ENCODE data around the gene ENTPD6. TPM values are rescaled to one million over a fixed set of nuclear protein-coding genes. Genes with fewer than 3 reads are reported as not detected.
A peak's percentile ranks its signal among the peaks of the same experiment; 100 is the strongest.
"Not testable (repeated sequence)": the region's sequence is repeated elsewhere in the genome, so short reads cannot be mapped to it uniquely, and the experiment has no call there.

Gene ENTPD6
- total RNA-seq, 1 donor from 2014 or later: 43.7 TPM

DNA sequence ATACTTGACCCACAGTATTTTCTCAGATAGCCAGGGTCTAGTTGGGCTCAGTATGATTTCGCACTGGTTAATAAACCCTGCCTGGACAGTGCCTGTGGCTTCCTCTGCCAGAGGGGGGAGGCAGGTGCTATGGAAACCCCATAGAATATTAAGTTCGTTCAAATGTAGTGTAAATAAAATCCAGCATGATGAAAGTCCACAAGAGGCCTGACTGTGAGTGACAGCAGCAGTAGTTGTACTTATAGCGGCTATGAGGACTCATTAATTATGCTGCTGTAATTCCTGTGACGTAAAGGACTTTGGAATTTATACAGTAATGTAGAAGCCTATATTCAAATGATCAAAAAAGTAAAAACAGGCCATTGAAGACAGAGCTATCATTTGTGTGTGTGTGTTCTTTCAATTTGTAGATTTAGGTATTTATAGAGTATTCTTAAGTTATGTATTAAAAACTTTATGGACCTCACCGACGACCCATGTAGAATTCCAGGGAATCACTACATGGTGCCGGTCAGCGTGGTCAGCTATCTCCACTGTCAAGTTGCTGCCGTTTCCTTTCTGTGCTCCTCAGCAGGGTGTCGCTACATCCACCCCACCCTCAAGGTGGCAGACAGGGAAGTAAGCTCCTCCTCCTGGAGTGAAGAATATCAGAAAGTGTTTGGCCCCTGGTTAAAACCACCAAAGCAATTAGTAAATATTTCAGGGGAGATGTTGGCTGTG is 62.4 kb downstream of the ENTPD6 start:
- DNase-seq: no peak

DNA sequence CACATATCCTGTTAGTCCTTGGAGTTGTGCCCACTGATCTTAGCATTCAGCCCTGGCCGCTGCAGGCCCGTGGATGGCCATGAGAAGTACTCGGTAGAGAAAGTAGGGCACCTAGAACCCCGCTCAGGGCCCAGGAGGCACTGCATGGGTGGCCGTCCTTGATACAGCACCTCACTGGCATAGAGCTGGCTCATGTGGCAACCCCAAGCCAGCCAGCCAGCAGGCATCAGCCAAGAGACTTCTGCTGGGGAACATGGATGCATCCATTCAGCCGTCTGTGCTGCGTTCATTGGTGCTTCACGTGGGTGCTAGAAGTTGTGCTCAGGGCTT is 62.9 kb downstream of the ENTPD6 start:
- no peak for DNase-seq

DNA sequence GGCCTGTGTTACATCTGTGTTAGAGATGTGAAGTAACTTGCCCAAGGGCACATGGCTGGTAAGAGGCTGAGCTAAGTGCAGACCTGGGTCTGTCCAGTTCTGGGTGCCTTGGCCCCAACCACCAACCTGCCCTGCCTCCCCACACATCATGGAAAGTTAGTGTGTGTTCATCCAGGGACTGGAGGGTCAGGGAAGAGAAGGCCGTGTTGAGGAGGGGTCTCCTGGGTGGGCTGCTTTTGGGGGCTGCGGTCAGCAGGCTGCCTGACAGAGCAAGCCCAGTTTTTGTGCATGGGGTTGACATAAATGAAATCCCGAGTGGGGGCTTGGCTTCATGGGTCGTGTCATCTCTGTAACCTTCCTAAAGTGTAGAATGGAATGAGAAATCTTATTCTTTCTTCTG is 63.3 kb downstream of the ENTPD6 start:
- no peak for DNase-seq

DNA sequence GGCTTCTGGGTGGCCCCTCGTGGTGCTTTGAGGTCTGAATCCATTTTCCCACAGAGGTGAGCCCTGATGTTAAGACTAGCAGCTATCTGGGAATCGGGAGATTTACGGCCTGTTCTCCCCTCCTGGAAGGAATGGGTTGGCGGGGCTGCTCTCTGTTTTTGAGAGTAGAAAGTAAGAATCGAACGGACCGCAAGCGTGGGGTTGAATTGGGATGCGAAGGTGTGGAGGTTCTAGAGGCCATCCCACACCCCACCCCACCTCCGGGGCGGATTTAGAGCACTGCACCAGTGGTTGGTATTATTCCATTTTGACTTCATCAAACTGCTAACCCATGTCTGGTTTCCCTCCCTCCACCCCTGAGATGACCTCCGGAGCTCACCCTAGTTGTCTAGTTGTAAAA is 63.8 kb downstream of the ENTPD6 start:
- no peak for DNase-seq

DNA sequence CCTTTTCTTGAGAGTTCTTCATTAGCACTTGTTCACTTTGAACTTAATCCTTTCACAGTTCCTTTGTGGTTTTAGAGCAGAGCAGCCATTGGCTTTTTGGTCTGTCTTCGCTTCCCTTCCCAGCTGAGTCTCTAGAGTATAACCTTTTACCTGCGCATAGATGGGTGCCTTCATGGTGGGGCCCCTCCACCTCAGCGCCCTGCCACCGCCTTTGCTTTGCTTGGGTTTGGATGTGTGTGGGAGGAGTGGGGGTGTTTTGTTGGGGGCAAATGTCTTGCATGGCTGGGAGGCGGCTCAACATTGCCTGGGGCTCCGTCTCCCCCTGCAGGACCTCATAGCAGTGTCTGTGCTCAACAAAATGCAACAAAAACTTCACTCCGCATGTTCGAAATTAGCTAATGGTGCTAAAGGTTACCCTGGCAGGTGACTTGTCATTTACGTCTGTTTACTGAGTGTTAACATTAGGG is 64.3 kb downstream of the ENTPD6 start:
- DNase-seq: no peak

DNA sequence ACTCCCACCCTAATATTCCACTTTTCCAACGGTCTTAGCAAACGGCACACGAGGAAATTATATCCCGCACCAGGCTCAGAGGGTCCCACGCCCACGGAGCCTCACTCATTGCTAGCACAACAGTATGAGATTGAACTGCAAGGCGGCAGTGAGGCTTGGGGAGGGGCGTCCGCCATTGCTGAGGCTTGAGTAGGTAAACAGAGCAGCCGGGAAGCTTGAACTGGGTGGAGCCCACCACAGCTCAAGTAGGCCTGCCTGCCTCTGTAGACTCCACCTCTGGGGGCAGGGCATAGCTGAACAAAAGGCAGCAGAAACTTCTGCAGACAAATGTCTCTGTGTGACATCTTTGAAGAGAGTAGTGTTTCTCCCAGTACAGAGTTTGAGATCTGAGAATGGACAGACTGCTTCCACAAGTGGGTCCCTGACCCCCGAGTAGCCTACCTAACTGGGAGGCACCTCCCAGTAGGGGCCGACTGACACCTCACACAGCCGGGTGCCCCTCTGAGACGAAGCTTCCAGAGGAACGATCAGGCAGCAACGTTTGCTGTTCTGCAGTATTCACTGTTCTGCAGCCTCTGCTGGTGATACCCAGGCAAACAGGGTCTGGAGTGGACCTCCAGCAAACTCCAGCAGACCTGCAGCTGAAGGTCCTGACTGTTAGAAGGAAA is 65.4 kb downstream of the ENTPD6 start:
- DNase-seq: not testable (repeated sequence)

DNA sequence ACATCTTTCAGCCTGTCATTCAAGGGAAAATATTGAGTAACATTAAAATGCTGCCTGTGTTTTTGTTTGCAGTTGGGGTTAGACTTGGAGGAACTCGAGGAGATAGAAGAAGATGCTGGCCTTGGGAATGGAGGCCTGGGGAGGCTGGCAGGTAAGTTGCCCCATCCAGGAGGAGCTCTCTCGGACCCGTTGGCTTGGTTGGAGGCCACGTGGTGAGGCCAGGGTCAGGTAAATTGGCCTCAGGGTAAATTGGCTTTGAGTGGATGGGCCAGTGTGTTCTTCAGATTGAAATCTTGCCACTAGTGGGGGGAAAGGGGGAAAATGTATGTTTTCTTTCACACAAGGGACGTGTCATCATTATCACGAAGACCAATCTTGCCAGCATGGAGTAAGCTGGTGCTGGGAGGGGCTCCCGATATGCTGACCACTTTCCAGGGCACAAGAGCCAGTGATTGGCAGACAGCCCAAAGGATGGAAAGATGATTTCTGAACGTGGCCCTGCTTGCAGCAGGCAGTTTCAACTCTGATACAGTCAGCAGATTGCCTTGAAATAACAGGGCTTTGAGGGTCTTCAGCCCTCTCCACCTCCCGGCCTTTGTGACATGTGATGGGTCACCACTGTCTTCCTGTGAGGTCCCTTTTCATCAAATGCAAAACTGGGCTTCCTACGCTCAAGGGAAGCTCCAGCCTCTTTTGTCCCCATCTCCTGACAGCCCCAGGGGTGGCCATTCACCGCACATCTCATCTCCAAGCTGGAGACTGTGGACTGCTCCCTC is 73.7 kb downstream of the ENTPD6 start:
- DNase-seq: no peak

DNA sequence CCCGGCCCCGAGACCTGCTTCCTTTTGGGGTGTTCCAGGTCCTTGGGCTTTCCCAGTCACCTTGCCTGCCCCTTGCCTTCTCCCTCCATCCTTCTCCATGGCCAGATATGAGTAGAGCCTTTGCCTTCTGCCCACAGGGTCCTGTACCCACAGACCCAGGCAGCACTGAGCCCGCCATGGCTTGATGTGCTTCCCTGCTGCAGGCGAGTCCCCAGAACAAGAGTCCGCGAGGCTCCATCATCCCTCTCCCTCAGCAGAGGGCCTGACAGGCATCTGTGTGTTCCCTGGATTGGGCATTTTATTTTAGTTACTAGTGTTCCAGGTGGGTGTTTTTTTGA is 74.3 kb downstream of the ENTPD6 start:
- no peak for DNase-seq

DNA sequence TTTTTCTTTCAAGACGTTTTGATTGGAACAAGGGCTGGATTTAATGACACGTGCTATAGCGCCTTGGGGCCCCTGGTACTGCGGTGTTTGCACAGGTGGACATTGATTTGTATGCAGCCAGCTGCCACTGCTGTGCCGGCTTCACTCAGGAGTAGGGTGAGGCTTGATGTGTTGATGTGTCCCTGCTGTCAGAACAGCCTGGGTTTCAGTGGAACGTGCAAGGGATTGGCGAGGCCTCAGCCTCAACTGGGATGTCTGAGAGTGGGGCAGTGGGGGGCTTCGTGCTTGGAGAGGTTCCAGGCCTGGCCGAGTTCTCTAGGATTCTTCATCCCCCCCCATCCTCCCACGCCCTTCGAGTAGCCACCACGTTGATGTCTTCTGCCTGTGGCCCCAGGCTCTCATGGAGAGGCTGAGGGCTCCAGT is 75.3 kb downstream of the ENTPD6 start:
- DNase-seq: no peak

DNA sequence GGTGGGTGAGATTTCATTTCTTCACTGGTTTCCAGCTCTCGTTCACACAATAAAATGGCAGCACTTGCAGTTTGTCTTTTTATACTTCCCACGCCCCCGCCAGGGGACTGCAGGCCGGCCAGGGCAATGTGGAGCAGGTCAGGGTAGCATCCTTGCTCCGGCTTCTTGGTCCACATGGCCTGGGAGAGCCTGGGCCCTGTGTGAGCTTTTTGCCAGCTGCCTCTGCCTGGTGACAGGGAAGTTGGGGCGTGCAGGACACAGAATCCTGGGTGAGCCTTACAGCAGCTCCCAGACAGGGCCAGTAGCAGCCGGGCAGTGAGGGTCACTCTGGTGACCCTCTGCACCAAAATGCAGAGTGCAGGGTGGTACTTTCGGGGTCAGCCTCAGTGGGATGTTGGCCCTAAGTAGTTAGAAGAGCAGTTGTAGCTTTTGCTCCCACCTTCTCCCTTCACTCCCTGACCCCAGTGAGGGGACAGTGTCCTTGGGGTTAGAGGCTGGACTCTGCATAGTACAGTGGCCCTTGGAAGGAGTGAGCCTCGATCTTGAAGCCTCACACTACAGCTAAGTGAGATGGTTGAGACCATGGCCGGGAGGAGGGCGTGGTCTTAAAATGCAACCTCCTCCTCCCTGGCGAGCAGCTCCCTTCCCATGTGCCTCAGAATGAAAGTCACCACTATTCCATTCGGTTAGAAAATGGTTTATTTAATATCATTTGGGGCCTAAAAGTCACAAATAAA is 76.1 kb downstream of the ENTPD6 start:
- no peak for DNase-seq

DNA sequence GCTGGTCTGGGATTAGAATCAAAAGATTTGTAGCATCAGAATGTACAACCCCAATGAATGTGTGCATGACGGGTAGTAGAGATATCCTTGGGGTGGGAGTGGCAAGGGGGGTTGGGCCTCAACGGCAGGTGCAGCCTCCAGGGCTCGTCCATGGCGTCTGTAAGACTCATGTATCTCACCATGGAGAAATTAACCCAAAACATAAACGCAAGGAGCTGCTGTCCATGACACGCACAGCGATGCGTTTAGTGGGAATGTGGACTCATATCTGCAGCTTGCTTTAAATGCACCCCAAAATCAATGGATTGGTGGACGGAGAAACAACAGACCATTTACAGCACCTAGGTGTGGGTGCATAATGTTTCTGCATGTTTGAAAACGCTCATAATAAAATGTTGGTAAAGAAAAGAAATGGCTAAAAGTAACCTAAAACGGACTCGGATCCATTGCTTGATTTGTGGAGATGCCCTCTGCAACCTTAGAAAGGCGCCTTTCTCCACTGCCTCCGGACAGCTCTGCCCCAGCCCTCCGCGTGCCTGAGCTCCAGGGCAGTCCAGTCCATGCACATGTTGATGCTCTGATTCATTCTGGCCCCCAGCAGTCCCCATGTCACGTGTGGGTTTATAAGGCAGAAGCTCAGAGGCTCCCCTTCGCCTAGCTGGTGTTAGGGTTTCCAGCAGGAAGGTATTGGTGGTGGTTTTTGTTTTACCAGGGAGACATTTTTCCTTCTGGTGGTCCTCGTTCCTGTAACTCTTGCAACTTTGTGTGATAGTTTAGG is 76.9 kb downstream of the ENTPD6 start:
- no peak for DNase-seq

DNA sequence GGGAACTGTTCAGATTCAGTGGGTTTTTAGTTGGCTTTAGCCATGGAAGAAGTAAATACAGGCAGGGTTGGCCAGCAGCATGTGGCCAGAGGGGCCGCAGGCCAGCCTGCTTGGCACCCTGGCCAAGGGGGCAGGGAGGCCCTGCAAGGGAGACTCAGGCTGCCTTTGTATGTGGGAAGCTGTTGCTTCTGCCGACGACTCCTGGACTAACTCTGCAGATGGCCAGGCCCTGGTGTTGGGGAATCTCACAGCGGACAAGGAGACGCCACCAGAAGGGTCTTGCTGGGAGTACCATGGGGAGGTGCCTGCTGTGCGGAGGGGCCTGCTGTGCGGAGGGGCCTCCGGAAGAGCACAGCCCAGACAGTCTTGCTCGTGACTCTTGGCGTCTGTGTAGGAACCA is 77.5 kb downstream of the ENTPD6 start:
- DNase-seq: no peak

DNA sequence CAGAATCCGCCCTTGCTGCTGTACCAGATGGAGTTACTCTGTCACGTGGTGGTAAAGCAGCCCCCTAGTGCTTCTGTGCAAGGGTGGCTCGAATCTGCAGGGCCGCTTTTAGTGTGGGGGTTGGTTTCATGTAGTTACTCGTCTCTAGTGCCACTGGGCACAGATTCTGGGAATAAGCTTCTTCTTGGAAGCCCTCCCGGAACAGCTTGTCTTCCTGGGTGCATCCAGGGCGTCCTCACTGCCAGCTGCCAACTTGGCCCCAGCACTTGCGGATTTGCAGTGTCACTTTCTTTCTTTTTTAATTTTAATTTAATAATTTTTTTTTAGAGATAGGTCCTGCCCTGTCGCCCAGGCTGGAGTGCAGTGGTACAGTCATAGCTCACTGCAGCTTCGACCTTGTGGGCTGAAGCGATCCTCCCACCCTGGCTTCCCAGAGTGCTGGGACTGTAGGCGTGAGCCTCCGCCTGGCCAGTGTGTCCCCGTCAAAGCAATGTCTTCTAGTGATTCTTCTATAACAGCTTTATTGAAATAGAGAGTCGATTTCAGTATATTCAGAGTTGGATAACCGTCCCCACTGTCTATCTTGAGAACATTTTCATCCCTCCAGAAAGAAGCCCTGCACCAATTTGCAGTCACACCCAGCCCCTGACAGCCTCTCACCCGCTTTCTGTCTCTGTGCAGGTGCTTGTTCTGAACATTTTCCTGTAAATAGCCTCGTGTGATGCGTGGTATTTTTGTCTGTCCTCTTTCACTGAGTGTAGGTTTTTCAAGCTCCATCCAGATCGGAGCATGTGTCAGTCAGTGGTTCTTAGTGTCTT is 78.2 kb downstream of the ENTPD6 start:
- DNase-seq: peak; percentile 77

DNA sequence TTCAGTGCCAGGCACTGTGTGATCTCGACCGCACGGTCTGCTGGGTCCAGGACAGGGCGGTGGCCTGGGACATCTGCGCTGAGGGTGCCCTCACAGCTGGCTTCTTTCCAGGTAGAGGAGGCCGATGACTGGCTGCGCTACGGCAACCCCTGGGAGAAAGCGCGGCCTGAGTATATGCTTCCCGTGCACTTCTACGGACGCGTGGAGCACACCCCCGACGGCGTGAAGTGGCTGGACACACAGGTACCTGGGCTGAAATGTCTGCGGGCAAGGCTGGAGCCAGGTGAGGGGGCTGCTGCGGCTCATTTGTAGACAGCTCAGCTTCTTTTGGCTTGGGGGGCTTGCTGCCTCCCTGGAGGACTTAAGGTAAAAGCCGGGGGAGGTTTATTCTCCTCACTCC is 79.0 kb downstream of the ENTPD6 start:
- no peak for DNase-seq

DNA sequence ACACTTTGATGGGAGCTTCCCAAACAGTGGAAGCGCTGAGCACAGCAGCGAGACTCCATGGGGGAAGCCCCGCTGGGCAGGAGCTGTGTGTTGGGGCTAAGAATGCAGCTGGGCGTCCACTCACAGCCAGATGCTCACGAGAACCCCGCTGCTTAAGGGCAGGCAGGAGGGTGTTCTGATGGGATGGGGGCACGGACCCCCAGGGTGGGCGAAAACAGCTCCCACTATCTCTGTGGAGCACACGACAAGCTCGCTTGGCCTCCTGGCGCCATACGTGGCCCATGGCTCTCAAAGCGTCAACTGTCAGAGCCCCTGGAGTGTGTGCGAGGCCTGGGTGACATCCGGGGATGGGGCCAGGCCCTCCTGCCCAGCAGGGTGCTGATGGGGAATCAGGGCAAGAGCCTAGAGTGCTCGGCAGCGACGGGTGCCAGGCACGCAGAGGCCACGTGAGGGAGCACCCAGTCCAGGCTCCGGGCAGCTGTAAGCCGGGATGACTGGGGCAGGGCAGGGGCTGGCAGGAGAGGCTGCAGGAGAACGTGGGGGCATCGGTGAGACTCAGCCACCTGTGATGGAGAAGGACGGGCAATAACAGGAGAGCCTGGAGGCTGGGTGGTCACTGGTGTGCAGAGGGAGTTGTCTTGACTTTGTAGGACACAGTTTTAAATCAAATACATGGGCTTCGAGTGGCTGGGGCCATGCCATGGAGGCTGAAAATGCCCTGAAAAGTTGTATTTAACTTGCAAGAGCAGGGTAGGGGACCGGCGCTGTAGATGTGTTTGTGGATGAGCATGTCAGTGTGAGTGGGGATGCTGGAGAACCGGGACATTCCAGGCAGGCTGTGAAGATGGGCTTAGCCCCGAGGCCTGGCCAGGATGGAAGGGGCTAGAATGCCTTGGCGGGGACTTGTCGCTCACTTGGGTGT is 79.6 kb downstream of the ENTPD6 start:
- DNase-seq: no peak

DNA sequence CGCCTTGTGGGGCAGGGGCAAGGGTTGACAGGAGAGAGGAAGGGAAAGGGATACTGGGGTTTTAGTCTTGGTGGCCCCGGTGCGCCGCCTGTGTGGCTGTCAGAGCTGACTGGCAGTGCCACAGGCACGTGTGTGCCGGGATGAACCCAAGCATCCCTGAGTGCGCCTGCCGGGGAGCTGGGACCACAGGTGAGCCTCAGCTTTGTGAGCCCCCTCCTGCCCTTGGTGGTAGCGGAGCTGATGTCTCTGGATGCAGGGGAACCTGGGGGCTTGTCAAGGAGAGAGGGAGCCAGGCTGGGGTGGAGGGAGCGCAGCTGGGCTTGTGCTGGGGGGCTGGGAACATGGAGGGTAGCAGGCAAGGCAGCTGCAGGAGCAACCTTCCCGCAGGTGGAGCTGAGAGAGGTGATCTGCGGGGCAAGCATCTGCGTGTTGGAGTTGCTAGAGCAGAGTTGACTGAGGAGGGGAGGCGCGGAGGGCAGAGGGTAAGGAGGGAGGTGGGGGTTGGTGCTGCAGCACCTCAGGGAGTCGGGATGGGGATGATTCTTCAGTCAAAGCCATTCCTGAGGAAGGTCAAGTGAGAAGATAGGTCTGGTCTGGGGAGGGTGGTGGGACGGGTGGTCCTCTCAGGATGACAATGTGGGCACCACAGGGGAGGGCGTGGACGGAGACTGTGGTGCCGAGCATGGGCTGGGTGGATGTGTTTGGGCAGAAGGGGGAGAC is 80.5 kb downstream of the ENTPD6 start:
- no peak for DNase-seq

All from occipital lobe (tissue), 2 donors.